NCI-H526 (cell line): Measurements from ENCODE around the gene PGA4.
A peak's percentile ranks its signal among the peaks of the same experiment; 100 is the strongest.
"Not testable (repeated sequence)": the region's sequence is repeated elsewhere in the genome, so short reads cannot be mapped to it uniquely, and the experiment has no call there.

Experiments used
- DNase-seq, 2 experiments: peaks; one replicate each; lab custom pipeline; 2025; lab: John Stamatoyannopoulos, UW

Gene PGA4

DNA sequence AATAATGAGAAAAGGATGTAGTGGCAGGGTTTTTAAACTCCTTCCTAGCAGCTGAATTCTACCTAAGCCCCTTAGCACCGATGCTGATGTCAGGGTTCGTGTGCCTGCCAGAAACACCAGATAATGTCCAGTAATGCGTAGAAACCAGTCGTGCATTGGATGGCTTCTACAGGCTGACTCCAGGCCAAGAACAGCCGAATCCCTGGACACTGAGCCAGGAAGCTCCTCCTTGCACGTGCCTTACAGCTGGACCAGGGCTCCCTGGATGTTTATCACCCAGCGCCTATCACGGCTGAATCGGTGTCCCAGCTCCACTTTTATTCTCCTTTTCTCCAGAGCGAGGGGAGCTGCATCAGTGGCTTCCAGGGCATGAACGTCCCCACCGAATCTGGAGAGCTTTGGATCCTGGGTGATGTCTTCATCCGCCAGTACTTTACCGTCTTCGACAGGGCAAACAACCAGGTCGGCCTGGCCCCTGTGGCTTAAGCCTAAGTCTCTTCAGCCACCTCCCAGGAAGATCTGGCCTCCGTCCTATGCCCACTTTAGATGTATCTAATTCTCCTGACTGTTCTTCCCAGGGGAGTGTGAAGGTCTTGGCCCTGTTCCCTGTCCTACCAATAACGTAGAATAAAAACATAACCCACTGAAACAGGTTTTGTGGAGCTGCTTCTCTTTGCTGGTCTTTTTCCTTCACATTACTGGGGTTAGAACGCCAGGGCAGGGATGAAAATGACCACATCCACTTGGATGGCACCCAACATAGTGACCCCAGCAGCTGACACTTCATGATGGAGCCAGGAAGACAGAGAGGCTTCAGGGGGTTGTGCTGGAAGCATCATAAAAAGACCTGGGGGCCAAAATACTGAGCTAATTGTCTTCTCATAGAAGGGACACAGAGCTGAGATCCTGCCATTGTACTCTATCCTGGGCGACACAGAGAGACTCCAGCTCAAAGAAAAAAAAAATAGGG is 28.9 kb downstream of the PGA4 start:
- DNase-seq, result not testable (repeated sequence)

GRCh38 chr11:61252332-61252731 is 30.2 kb downstream of the PGA4 start:
- DNase-seq, result not testable (repeated sequence)

GRCh38 chr11:61254403-61255025 is 32.4 kb downstream of the PGA4 start:
- DNase-seq, result peak; percentile 49 to 77

DNA sequence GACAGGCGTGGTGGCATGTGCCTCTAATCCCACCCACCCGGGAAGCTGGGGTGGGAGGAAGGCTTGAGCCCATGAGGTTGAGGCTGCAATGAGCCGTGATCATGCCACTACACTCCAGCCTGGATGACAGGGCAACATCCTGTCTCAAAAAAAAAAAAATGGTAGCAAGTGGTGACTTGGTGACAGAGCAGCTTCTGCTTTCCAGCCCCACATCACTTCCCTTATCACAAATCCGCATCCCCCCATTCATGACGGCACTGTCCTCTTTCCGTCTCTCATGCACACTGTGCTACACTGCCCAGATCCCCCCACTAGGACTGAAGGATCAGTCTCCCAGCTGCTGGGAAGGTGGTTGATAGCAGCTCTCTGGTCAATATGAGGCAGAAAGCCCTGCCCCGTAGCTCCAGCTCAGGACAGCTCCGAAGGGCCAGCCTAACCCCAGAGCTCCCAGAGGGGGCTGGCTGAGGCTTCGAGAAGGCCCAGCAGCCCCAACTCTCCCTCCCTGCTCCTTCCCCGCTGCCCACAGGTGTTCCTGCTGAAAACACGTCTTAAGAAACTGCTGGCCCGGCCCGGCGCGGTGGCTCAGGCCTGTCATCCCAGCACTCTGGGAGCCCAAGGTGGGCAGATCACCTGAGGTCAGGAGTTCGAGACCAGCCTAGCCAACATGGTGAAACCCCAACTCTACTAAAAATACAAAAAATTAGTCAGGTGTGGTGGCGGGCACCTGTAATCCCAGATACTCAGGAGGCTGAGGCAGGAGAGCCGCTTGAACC is 34.7 kb downstream of the PGA4 start:
- DNase-seq, result no peak

- DNase-seq, result no peak
These were observed 36.4 kb downstream of the PGA4 start for GRCh38 chr11:61258546-61258945.

GRCh38 chr11:61259363-61259762 is 37.2 kb downstream of the PGA4 start:
- no peak for DNase-seq

GRCh38 chr11:61264371-61264770 is 42.2 kb downstream of the PGA4 start:
- DNase-seq, result no peak

- DNase-seq, result no peak
These were observed 42.6 kb downstream of the PGA4 start for GRCh38 chr11:61264795-61265194.

- no peak for DNase-seq
These were observed 43.2 kb downstream of the PGA4 start for GRCh38 chr11:61265357-61265756.

DNA sequence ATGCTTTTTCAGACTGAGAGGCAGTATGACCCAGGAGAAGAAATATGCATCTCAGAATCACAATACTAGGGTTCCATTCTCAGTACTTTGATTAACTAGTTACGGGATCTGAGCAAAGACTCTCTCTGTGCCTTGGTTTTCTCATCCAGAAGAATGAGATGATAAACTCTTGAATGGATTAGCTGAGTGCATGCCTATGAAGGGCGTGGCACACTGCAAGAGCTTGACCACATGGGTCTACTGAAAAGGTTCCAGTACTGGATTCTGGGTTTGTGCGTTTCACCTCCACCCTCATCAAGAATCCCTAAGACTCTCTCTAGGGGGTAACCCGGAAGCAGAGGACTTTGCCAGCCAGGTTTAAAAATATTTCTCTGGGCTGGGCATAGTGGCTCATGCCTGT is 44.5 kb downstream of the PGA4 start:
- no peak for DNase-seq

DNA sequence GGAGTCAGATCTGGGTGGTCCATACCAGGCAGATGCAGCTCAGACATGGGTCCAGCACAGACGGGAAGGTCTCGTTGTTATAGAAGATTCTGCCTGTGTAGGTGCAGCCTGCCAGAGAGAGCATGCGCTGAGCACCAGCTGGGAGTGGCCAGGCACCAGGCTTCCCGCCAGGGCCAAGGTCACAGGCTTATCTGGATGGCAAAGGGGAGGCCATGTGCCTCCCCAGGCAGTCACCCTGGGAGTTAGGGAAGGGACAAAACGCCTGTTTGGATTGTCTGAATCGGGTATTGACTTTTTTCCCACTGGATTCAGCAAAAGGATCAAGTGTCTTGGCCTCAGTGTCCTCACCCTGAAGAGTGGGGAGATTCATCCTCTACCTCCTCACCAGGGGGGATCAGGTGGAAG is 45.3 kb downstream of the PGA4 start:
- no peak for DNase-seq

GRCh38 chr11:61268588-61269250 is 46.6 kb downstream of the PGA4 start:
- DNase-seq, result no peak

GRCh38 chr11:61270354-61271076 is 48.4 kb downstream of the PGA4 start:
- DNase-seq, result no peak

GRCh38 chr11:61272731-61273130 is 50.6 kb downstream of the PGA4 start:
- no peak for DNase-seq

GRCh38 chr11:61273178-61274078 is 51.3 kb downstream of the PGA4 start:
- no peak for DNase-seq

DNA sequence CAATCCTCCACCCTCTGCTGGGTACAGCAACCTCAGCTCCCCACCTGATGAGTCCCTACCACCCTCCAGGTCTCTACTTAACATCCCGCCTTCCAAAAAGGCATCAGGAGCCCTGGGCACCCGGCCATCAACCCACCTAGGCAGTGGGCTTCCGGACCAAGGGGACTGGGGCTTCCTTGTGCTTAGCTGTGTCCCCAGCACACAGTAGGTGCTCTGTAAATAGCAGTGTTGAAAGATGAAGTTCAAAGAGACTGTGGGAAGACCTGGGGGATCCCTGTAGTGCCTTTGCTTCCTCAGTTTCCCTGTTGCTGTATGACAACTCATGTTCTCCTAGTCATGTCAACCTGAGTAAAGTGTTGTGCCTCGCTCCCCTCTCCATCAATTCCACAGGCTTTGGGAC is 51.9 kb downstream of the PGA4 start:
- no peak for DNase-seq

- DNase-seq, result no peak
These were observed 53.0 kb downstream of the PGA4 start for GRCh38 chr11:61275191-61275590.

- DNase-seq, result no peak
These were observed 55.2 kb downstream of the PGA4 start for GRCh38 chr11:61277186-61278000.

GRCh38 chr11:61278001-61278470 is 55.9 kb downstream of the PGA4 start:
- no peak for DNase-seq
